ENCODE results near the gene DLX6.

DLX6 gene

GRCh38 chr7:97011536-97012364 is 6.4 kb downstream of the DLX6 start:
- DNase-seq: no peak

DNA sequence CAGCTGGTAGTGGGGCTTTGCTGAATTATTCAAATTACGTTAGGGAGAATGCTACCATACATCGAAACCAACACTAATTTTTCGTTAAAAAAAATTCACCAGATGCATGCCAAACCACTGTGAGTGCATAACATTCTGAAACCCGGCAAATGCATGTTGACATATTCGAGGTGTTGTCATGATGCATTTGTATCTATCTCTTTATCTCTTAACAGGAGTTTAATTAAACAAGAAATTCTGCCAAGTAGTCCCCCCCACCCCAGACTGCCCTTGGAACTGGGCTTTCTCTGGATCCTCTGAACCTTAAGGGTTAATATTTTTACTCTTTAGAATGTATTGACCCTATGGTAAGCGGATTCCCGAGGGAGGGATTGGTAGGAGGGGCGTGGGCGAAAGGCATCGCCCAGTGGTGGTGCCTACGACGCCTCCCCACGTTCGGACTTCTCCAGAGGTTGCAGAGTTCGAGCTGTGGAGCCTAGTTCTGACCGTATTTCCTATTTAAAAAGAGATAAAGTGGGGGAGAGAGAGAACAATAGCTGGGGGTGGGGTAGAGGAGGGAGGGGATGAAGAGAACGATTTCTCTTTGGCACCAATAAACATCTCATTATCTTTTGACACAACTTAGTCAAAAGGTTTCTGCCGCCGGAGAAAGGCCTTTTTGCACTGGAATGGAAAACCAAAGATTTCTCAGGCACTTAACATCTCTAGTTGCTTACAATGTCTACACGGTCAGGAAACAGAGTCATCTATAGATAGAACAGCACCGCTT is 7.2 kb downstream of the DLX6 start:
- no peak for DNase-seq

DNA sequence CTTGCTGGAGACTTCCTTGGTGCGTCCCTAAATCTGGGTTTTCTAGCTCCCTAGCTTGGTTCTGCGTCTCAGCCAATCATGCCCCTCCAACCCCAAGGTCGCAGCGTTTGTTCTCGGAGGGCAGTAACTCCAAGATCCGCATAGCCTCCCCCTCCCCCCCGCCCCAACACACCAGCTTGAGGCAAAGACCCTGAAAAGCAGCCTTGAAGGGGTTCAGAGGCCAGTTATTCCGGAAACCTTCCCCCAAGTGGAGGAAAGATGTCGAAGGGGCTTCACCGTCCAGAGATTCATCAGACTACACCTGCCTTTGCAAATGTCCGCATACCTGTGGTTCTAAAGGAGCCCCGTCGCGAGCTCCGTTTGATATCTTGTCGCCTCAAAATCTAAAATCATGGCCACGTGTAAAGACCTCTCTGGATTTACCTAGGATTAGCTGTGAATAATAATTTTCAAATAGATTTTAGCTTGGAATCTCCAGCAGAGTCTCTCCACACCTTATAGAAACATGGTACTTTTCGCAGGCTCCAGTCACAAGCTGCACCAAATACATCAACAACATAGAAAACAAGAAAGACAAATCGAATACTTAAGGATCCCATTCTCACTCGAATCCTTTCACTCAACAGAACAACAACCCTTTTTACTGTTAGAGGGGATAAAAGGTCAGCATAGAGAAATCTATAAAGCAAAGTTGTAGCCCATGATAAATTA is 7.9 kb downstream of the DLX6 start:
- DNase-seq: no peak

DNA sequence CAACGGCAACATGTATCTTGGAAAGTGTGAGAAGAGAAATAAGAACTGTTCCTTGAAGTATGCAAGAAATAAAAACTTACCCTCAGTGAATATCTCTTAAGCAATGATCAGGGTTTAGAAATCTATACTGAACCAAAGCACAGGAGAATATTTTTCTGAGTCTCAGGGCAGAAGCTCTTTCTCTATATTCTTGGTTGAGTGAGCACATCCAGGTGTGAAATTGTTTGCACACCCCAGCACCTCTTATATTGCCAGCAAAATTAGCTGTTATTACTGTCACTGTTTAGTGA is 8.4 kb downstream of the DLX6 start:
- DNase-seq: no peak

GRCh38 chr7:97014145-97014750 is 8.9 kb downstream of the DLX6 start:
- no peak for DNase-seq

DNA sequence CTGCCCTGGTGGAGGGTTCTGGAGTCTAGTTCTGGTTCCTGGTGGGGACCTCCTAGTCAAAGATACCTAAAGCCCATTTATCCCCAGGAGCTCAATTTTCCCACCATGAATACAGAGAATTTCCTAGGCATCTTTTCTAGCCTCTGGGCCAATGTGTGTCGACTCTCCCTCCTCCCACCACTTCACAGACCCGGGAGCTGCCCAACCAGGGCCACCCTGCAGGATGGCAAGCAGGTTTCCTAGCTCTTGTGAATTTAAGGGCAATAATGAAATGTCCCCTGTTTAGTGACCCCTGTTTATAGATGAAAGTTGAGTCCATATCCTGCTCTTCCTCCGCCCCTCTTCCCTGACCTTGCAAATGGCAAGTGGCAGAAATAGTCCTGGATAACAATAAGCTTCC is 9.9 kb downstream of the DLX6 start:
- no peak for DNase-seq

- DNase-seq: no peak
Measured at GRCh38 chr7:97015756-97016380, 10.5 kb downstream of the DLX6 start.

- DNase-seq: no peak
Measured at GRCh38 chr7:97016381-97017191, 11.2 kb downstream of the DLX6 start.

DNA sequence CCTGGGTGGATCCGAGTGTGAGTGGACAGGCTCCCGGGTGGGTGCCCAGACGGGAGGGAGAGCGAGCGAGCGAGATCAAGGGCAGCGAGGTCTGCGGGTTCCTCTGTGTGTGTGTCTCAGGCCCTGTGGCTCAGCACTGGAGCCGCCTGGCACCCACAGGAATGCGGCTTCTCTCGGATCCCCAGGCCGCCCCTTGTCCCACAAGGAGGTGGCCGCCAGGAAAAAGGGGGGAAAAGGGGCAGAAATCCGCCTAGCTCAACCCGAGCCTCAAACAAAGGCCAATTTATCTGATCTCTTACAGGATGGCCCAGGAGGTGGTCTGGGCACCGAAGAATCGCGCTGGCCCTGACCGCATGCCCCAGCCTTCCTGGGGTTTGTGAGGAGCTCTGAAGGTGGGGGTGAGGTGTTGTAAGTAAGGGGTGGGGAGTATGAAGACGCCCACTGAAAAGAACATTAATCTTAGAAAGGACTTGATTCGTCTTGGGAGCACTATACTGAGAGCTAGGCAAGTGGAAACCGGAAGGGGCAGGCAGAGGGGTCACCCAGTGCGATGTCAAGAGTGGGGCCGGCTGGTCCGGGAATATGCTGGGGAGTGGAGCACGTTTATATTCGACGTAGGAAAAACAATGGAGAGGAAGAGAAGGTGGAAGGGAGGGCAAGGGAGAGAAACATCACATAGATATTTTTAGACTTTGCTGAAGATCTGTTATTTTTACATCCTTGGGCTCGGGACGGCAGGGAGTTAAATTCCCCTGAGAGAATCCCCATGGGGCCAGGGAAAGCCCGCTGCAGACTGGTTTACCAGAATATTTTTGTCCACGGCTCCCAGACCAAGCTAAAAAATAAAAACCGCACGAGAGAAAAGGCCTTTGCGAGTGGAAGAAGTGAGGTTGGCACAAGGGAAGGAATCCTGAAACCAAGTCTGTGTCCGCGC is 12.1 kb downstream of the DLX6 start:
- DNase-seq: no peak

- no peak for DNase-seq
Measured at GRCh38 chr7:97018126-97018601, 12.8 kb downstream of the DLX6 start.

- DNase-seq: no peak
Measured at GRCh38 chr7:97018791-97019531, 13.6 kb downstream of the DLX6 start.

GRCh38 chr7:97019710-97020225 is 14.4 kb downstream of the DLX6 start:
- no peak for DNase-seq

- no peak for DNase-seq
Measured at GRCh38 chr7:97020601-97020995, 15.2 kb downstream of the DLX6 start.

DNA sequence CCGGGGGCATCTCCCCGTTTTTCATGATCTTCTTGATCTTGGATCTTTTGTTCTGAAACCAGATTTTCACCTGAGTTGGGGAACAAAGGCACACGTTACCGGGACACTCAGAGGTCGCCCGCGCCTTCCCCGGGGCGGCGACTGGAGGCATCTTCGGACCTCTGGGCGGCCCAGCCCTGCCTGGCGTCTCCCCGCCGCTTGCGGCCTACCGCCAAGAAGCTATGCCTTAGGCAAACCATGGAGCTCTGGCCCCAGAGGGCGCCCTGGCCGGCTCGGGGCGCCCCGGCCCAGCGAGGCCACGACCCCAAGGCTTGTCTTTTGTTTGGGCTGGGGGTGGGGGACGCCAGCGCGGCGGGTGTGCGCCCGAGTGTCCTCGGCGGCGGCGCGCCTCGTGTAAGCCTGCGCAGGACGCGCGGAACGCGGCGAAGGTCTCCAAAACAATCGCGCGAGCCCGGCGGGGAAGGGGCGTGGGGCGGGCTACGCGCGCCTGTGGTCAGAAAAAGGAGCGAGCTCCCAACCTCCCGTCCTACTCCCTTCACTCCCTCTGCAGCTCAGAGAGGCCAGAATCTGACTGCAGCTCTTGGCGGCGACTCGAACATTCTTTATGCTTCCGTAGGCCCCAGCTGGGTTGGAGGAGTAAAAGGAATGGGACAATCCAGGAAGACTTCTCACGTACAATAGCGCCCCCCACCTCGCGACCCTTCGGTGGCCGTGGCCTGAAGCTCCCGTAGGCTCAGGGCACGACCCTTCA is 15.8 kb downstream of the DLX6 start:
- DNase-seq: no peak

- DNase-seq: no peak
Measured at GRCh38 chr7:97021747-97022490, 16.6 kb downstream of the DLX6 start.

DNA sequence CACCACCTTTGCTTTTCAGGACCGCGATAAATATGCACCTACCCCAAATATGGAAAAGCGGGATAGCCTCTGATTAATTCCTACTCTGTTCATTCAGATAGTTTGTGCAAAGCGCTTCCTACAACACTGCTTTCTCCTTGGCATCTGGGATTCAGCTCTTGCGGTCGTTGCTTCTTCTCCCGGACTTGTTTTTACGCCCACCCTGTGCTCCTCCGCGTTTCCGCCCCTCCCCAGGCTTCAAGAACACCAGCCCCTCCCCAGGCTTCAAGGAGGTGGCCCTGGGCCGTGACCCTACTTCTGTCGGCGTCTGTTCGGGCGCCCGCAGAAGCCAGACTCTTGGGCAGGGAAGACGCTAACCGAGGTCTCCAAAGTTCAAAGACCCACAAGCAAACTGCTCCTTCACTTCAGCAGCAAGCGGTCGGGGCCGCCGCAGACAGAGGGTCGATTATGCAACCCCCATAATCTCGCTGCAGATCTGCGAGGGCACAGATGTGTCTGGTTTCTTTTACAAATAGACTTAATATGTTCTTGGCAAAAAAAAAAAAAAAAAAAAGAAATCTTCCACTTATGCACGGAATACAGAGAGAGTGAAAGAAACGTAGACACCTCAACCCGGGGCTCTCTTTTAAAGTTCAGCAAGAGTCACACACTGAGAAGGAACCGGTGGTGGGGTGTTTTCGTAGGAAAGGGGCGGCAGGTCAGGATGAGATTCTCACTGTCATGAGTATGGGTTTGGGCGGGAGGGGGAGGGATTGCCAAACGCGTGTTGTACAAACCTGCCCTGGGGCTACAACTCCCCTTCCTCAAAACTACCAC is 17.3 kb downstream of the DLX6 start:
- no peak for DNase-seq
